Prostate gland (tissue), 2 donors: ENCODE results near the gene RAB9A.

Source experiments
- CTCF ChIP-seq, 4 experiments: fragments of 200-600 bp in 2 of 4; fragments of 450-650 bp in 2 of 4; sonication (generic) in 2 of 4; IDR thresholded peaks; 1 replicate in 3 of 4; 2 replicates in 1 of 4; pipeline ENCODE4 v1.5.1; 2016 to 2019; ENCODE audit warnings: antibody characterized with exemption in 4 of 4, mild to moderate bottlenecking in 2 of 4, moderate library complexity in 2 of 4
- POLR2A ChIP-seq: fragments of 450-650 bp; IDR thresholded peaks from one replicate; pipeline ENCODE4 v1.6.1; 2016; ENCODE audit warnings: antibody characterized with exemption, mild to moderate bottlenecking

GRCh38 chrX:13650318-13650717, 38.6 kb upstream of the RAB9A start:
- no peak for TF ChIP-seq POLR2A
- no peak for TF ChIP-seq CTCF (IDR thresholded peaks at IDR 0.05)
